ENCODE measurements around the gene ACAN. TPM values are rescaled to one million over a fixed set of nuclear protein-coding genes. Genes with fewer than 3 reads are reported as not detected.

The ACAN gene
- total and polyA plus RNA-seq, 10 of the 15 experiments (the other 5 are each of a cell fraction or from before 2014, with no cell fraction given), result not detected

- no peak for TF ChIP-seq USF2 (IDR thresholded peaks at IDR 0.05; ENCODE audit: borderline replicate concordance, low read depth, low read length)
These were observed 98.4 kb downstream of the ACAN start (continued) for GRCh38 chr15:88901508-88902220.

- intact Hi-C loops (cut with micrococcal nuclease; ENCODE audit: unreplicated experiment), result no loop called here
- Histone ChIP-seq H3K27ac (ENCODE audit: control insufficient read depth, insufficient read depth) (no peak overlapping the region), H3K4me2 (ENCODE audit: control insufficient read depth, insufficient read depth) (no peak overlapping the region), H3K4me3 (no peak overlapping the region), H3K27me3 (replicated peaks in 1 of 2; ENCODE audit: control insufficient read depth in 2 of 2, insufficient read depth in 2 of 2, low read length in 1 of 2) (no peaks in the 10 kb centered on the region; a peak in 1 of 4 replicates), H3K9me3 (replicated peaks; ENCODE audit: control insufficient read depth, insufficient read depth, low read length) (no peaks in the 10 kb centered on the region), H3K9ac (ENCODE audit: control insufficient read depth, insufficient read depth, low read length) (no peak overlapping the region), H4K20me1 (ENCODE audit: control insufficient read depth, insufficient read depth) (0 out of 2 replicates have a peak, but pooled peaks cover 5% of the 10 kb centered on the region), H2AFZ (ENCODE audit: control insufficient read depth, low read depth, low read length) (no peak overlapping the region), H3K36me3 (ENCODE audit: control insufficient read depth in 2 of 2, insufficient read depth in 2 of 2, low read length in 1 of 2) (no peaks in the 10 kb centered on the region), H3K4me1 (ENCODE audit: control insufficient read depth, insufficient read depth, low read length) (no peaks in the 10 kb centered on the region), H3K79me2 (ENCODE audit: control insufficient read depth, insufficient read depth, low read length) (no peaks in the 10 kb centered on the region)
- no peak for ATAC-seq
- SMC1A ChIA-PET (ENCODE audit: uncharacterized antibody, unreplicated experiment), result no interaction called here
- CTCF ChIA-PET, result interaction anchor here (0.5 to 5.5 kb wide), 8 partner anchors 9 to 304 kb away, joined by 3 to 116 read pairs (median 4); partner anchors contain the start of gene MFGE8
- BruUV-seq (replicated peaks), result no TSS peak
- TF ChIP-seq CREB1 (IDR thresholded peaks at IDR 0.05; ENCODE audit: low read depth), result no peak
- peak; percentile 60; the same call in 1 of the 2 replicates for TF ChIP-seq ATF7 (IDR thresholded peaks at IDR 0.05; ENCODE audit: low read depth)
- in situ Hi-C loops (cut with MboI), result loop anchor here (5.0 kb wide), 1 partner anchor 275 kb away; no protein-coding TSS in a partner anchor
- RAD21 ChIA-PET (ENCODE audit: unreplicated experiment), result interaction anchor here (1.3 kb wide), 1 partner anchor 10 kb away, joined by 3 read pairs; no protein-coding TSS in a partner anchor
- FAIRE-seq, result no peak
- WGBS (ENCODE audit: insufficient coverage, insufficient replicate concordance, low lambda C conversion rate, missing lambda C conversion rate), result 8% methylated on average over 6 of the region's 6 CpGs
- POLR2A ChIA-PET, result no interaction called here
- DNase-seq (ENCODE audit: low read depth, low spot score), result no peak
These were observed 99.1 kb downstream of the ACAN start for GRCh38 chr15:88902221-88902835.

All from GM12878 (cell line).